ENCODE results near the gene FIGN.

The FIGN gene

DNA sequence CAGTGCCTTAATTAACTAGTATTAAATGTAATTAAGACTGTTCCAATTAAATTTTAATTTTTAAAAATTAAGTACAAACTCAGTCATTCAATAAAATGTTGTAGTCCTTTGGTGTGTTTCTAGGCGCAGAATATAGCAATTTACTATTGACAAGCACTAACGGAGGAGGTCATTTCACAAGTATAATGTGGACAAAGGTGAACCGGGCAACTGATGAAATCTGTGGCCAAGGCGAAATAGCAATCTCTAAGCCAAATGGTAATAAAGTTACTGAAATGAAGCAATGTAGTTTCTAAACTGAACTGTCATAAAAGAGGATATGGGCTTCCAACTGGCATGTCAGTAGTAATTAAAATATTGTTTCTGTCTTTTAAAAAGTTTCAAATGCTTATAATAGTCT, 27.5 kb downstream of the FIGN start:
- DNase-seq (ENCODE audit: low read depth), result no peak

DNA sequence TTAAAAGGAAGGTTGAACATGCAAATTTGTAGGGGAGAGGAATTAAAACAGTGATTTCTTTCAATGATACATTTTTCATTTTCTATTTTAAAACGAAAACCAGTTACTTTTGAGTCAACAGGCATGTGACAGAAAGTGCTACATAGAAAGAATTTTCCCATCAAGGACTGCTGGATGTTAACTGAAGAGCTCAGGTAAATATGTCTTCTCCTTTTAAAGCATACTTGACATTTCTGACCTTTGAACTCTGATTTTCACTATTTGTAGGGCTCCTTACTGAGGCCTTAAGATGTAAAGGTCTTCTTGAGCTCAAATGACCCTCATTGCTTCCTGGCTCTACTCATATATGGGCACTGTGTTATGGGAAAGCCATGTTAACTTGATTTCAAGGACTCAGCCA, 32.4 kb downstream of the FIGN start:
- DNase-seq (ENCODE audit: low read depth), result no peak

DNA sequence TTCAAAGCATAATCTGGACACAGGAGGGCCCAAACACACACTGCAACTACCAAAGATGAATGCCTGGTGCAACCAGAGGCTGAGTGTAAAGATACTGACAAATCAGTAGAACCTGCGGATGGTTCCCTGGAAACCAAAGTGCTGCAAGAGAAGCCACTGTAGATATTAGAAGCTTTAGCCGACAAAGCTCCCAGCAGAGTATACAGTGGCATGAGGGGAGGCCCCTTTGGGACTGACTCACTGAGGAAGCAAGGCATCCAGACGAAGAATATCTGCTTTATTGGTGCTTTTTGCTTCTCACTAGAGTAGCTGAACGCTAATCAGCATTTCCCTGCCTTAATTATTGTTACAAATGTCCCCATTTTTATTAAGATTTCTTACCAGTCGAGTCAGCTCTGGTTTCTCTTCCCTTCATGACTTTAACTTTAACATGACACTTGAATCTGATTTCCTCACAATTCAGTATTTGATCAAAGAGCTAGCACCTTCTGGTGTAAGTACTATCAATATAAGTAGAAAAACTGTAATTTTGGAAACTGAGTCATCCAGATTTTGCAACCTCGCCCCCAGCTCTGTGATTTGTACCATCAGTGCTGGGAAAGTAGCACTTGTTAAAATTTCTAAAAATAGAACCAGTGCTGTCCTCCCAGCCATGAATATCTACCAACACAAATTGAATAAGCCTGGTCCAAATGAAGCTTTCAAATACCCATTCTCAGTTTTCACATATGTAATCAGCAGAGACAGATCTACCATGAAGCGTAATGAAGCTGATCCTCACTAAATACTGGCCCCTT, 34.2 kb downstream of the FIGN start:
- no peak for DNase-seq (ENCODE audit: low read depth)

- no peak for DNase-seq (ENCODE audit: low read depth)
Observed at GRCh38 chr2:163698857-163699256, 37.0 kb downstream of the FIGN start.

- no peak for DNase-seq (ENCODE audit: low read depth)
Observed at GRCh38 chr2:163697846-163698637, 37.8 kb downstream of the FIGN start.

DNA sequence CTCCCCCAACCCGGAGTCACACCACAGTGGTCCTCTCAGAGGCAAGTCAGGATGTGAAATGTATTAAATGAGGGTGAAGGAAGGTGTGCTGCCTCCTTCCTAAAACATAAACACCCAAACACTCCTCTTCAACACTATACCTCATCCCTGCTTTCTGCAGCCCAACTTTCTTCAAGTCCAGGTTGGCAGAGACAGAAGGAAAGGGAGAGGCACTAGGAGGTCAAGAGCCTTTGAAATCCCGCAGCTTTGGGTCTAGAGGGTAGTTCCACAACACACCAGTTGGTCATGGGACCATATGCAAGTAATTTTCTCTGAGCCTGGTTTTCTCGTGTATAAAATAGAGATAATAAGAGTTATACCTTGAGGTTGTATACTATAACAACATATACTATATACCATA, 38.4 kb downstream of the FIGN start:
- no peak for DNase-seq (ENCODE audit: low read depth)

DNA sequence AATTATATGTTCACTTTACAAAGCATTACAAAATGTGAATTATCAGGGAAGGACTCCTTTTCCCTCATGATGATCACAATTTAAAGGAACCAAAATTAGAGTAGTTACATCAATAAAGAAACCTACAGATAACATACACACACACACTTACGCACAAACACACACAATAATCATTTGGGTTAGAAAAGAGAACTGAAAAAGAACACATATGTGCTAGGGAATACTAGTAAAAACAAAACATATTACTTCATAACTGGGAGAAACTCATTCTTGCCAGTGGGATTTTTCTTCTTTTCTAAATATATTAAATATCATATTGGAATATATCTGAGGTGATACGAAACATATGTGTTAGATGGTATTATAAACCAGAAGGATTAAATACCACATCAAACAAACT, 42.3 kb downstream of the FIGN start:
- no peak for DNase-seq (ENCODE audit: low read depth)

- DNase-seq (ENCODE audit: low read depth), result no peak
Observed at GRCh38 chr2:163692611-163693482, 43.0 kb downstream of the FIGN start.

- no peak for DNase-seq (ENCODE audit: low read depth)
Observed at GRCh38 chr2:163692081-163692480, 43.7 kb downstream of the FIGN start.

DNA sequence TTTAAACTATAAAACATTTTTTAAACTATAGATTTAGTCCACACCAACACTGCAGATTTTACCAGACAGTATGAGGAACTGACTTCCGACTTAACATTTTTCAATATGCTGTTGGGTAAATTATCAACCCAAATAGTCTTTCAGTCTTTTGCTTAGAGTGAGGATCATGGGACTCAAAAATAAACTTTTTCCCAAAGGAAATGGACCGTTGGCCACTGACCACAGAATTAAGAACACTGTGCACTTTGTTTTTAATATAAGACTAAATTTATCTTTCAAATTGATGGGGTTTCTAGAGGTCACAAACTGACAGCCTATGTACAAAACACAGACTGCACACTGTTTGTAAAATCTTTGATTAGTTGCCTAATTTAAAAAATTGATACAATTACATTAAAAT, 44.9 kb downstream of the FIGN start:
- DNase-seq (ENCODE audit: low read depth), result no peak

- no peak for DNase-seq (ENCODE audit: low read depth)
Observed at GRCh38 chr2:163687217-163687616, 48.6 kb downstream of the FIGN start.

- DNase-seq (ENCODE audit: low read depth), result no peak
Observed at GRCh38 chr2:163686289-163686688, 49.5 kb downstream of the FIGN start.

DNA sequence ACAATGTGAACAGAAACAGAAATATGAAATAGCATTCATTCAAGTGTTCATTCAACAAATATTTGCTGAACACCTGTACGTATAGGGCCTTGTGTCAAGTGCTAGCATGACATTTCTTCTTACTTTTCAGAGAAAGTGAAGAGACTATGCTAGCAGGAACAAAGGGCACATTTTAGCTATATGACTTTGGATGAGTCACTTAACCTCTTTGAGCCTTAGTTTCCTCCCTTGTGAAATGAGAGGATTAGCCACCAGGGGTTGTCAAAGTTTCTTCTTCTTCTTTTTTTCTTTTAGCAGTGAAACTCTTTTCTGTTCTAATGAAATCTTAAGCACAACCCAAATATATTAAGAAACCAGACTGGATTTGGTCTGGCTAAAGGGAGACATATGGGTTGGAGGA, 53.1 kb downstream of the FIGN start:
- DNase-seq (ENCODE audit: low read depth), result no peak

DNA sequence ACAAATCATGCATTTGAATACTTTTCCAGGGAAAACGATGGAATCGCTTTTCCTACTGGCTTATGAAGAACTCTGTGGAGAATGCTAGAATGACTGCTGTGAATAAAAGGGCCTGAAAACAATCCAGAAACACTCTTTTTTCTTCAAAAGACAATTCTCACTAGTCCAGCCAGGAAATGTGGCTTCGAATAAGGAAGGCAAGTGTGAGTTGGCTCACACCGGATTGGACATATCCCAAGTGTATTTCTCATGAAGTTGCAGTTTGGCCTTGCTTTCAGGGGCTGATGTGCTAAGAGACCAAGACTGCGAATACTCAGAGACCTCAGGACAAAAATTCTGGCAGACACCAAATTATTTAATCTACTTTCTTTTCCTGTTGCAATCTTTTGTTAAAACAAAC, 54.1 kb downstream of the FIGN start:
- DNase-seq (ENCODE audit: low read depth), result no peak

DNA sequence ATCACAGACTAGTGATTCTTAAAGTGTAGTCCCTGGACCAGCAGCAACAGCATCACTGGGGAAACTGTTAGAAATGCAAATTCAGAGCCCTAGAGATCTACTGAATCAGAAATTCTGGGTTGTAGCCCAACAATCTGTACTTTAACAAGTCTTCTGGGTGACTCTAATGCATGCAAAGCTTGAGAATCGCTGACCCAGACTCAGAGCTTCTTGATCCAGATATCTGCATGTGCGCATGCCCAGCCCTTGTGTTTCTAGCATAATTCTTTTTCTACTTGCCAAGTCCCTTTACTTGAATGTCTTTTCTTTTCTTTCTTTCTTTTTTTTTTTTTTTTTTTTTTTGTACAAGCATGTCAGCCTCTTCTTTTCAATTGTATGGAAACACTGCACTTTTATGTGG, 60.4 kb downstream of the FIGN start:
- DNase-seq (ENCODE audit: low read depth), result no peak

GRCh38 chr2:163673522-163673921, 62.3 kb downstream of the FIGN start:
- DNase-seq (ENCODE audit: low read depth), result no peak

DNA sequence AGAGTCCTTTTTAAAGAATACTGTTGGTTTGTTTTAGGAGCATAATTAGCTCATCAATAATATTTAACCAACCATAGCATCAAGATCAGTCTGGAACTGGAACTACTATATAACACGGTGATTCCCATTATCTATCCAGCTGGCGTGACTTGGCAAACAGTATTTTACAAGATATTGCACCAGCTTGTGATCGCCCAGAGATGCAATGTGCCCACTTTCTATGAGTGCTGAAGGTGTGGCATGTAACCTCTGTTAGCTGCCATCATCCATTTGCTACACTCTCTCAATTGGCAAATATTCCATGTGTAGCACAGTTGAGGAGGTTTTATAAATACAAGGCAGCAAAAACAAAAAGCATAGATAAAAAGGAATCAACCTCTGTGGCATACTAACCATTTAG, 64.9 kb downstream of the FIGN start:
- DNase-seq (ENCODE audit: low read depth), result no peak

GRCh38 chr2:163669506-163669905, 66.3 kb downstream of the FIGN start:
- DNase-seq (ENCODE audit: low read depth), result no peak

DNA sequence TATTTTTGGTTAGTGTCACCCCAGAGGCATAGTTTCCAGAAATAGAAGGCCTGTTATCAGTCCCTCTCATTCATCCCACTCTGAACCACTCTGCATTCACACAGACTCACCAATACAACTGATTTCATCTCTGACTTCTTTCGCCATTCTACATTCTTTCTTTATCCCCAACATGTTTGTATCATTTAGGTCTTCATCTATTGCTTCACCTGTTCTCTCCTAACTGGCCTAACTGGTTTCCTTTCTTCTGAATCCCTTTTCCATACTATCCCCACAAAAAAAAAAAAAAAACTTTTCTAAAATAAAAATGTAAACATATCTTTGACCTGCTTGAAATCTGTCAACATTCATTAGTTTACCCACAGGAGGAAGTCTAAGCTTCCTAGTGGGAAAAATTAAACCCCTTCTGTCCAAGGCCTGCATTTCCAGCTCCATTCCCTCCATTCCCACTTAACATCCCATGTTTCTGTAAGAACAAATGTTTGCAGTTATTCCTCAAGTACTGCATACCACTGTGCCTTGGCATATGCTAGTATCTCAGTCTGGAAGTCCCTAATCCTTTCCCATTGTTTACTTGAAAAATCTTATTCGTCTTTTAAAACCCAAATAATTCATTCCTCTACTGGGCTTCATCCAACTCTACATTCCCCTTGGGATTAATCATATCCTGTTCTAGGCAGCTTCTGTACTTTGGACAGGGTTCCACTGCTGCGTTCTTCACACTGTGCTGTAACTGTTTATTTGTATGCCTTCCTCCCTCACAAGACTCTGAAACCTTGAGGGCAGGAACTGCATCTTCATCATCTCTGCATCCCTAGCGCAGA, 68.5 kb downstream of the FIGN start:
- DNase-seq (ENCODE audit: low read depth), result no peak

GRCh38 chr2:163665817-163666216, 70.0 kb downstream of the FIGN start:
- no peak for DNase-seq (ENCODE audit: low read depth)

DNA sequence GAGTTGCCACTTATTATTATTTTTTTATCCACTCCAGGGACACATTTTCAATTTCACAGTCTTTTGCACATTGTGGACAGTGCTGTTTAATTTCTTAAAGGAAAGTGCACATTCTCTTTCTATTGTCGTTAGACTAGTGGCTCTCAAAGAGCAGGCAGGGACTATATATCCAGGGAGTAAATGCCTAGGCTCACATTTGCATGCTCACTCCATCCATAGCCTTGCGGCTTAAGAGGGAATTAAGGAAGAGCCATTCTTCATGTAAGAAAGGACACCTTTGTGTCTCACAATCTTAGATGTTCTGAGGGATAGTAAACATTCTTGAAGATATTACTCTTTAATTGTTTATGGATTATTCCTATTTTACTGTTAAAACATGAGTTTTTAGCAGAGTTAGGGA, 70.8 kb downstream of the FIGN start:
- DNase-seq (ENCODE audit: low read depth), result no peak

- DNase-seq (ENCODE audit: low read depth), result no peak
Observed at GRCh38 chr2:163664610-163665009, 71.2 kb downstream of the FIGN start.

Measured in stimulated activated CD8-positive, alpha-beta memory T cell treated with anti-CD3 and anti-CD28 coated beads, Interleukin-15, amount 100 ng/mL, for 1 hour (primary cell).